ENCODE data around the gene MOSPD3.
"Not testable (repeated sequence)": the region's sequence is repeated elsewhere in the genome, so short reads cannot be mapped to it uniquely, and the experiment has no call there.

The MOSPD3 gene

GRCh38 chr7:100626530-100627237 is 14.3 kb downstream of the MOSPD3 start:
- DNase-seq = peak; percentile 74

GRCh38 chr7:100627238-100627549 is 14.9 kb downstream of the MOSPD3 start:
- no peak for DNase-seq

GRCh38 chr7:100629117-100629716 is 16.9 kb downstream of the MOSPD3 start:
- DNase-seq = no peak

- DNase-seq = no peak
These were observed 17.7 kb downstream of the MOSPD3 start for GRCh38 chr7:100630066-100630465.

- DNase-seq = peak; percentile 64
These were observed 20.8 kb downstream of the MOSPD3 start for GRCh38 chr7:100632951-100633717.

GRCh38 chr7:100639995-100640516 is 27.7 kb downstream of the MOSPD3 start:
- no peak for DNase-seq

- DNase-seq = no peak
These were observed 28.4 kb downstream of the MOSPD3 start for GRCh38 chr7:100640517-100641440.

GRCh38 chr7:100641463-100641859 is 29.1 kb downstream of the MOSPD3 start, which contains the start of gene TFR2:
Gene TFR2, minus strand, starts transcription at chr7:100641552. Its CDS starts 43 bp downstream, at chr7:100641509.
- DNase-seq = no peak

GRCh38 chr7:100641860-100642533 is 29.7 kb downstream of the MOSPD3 start:
- no peak for DNase-seq

- peak; percentile 39 for DNase-seq
These were observed 30.2 kb downstream of the MOSPD3 start for GRCh38 chr7:100642534-100642907.

- no peak for DNase-seq
These were observed 37.7 kb downstream of the MOSPD3 start for GRCh38 chr7:100649826-100650565.

GRCh38 chr7:100654908-100655831 is 42.8 kb downstream of the MOSPD3 start:
- DNase-seq = no peak

- DNase-seq = peak; percentile 77
These were observed 43.8 kb downstream of the MOSPD3 start, which contains the start of gene ACTL6B for GRCh38 chr7:100655908-100656674. Gene ACTL6B, minus strand, starts transcription at chr7:100656448. Its CDS starts 94 bp downstream, at chr7:100656354.

GRCh38 chr7:100662194-100662776 is 49.9 kb downstream of the MOSPD3 start:
- not testable (repeated sequence) for DNase-seq
